Skeletal muscle satellite cell (primary cell): ENCODE measurements around the gene PRG3.

Source experiments
- H3K27me3 ChIP-seq: 2 replicates; pipeline ENCODE4 v1.7.0; 2013; ENCODE audit warnings: low read length; ENCODE audit not compliant: control insufficient read depth, insufficient read depth
- H3K36me3 ChIP-seq: 2 replicates; pipeline ENCODE4 v1.7.0; 2013; ENCODE audit warnings: mild to moderate bottlenecking, control low read depth, low read length; ENCODE audit not compliant: insufficient read depth
- H3K4me1 ChIP-seq: 2 replicates; pipeline ENCODE4 v1.7.0; 2013; ENCODE audit warnings: low read length; ENCODE audit not compliant: control insufficient read depth, insufficient read depth
- H3K4me2 ChIP-seq: 2 replicates; pipeline ENCODE4 v1.7.0; 2013; ENCODE audit warnings: mild to moderate bottlenecking, low read length
- H3K4me3 ChIP-seq: 2 replicates; pipeline ENCODE4 v1.7.0; 2013; ENCODE audit warnings: low read length
- H3K9ac ChIP-seq: 2 replicates; pipeline ENCODE4 v1.7.0; 2013; ENCODE audit warnings: mild to moderate bottlenecking, low read depth, low read length, moderate library complexity
- H3K9me3 ChIP-seq: replicated peaks from 2 replicates; pipeline ENCODE4 v1.7.0; 2013; ENCODE audit warnings: mild to moderate bottlenecking, control low read depth, low read length

Gene PRG3

DNA sequence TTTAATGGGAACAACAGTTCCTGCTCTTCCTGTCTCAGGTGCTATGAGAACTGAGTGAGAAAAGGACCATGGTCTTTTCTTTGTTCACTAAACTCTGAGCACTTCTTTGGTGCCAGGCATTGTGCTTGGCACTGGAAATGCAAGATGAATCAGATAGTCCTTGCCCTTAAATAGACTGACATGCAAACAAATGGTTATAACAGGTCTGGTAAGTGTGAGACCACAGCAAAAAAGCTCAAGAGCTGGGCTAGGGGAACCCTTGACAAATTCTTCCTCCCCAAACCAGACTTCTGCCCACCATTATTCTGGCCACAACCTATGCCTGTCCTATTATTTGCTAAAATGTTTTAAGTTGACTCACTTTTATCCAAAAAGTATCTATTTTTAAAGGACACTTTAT, 40.9 kb upstream of the PRG3 start:
- Histone ChIP-seq H3K36me3 (peaks cover 41% of the 10 kb centered on the region), H3K4me2 (no peak overlapping the region), H3K9me3 (no peaks in the 10 kb centered on the region), H3K4me1 (peaks cover 29% of the 10 kb centered on the region), H3K27me3 (no peaks in the 10 kb centered on the region), H3K9ac (no peak overlapping the region), H3K4me3 (no peak overlapping the region)

DNA sequence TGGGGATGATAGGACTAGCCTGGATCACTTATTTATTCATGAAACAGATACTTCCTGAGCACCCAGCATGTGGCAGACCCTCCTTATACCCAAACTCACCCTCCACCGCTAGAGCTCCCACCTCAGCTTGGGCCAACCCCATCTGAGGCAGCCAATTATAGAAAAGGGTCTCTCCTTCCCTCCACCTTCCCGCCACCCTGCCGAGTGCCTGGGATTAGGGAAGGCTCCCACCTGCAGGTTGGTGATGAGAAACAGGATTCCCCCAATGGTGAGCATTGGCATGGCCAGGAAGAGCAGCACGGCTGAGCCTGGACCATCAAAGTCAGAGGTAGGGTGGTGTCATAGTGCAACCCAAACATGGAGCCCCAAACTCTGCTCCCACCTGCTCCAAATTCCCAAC, 40.1 kb upstream of the PRG3 start:
- Histone ChIP-seq H3K4me2 (no peak overlapping the region), H3K9ac (no peak overlapping the region), H3K4me3 (no peak overlapping the region), H3K36me3 (peaks cover 47% of the 10 kb centered on the region), H3K9me3 (no peaks in the 10 kb centered on the region), H3K4me1 (peaks cover 22% of the 10 kb centered on the region), H3K27me3 (no peaks in the 10 kb centered on the region)

DNA sequence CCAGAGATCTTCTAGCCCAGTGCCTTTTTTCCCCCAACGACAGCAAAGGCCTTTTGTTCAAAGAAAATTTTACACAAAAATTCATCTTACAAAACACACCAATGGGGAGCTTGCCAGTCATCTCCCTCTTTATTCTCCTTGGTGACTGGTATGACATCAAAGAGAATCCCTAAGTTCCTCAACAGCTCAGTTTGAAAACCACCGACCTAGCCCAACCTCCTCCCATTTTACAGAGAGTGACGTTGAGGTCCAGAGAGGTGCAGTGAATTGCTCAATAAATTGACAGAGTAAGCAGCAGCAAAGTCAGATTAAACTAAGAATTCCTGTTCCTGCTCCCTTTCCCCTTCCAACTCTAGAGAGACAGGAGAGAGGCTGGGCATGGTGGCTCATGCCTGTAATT, 38.2 kb upstream of the PRG3 start:
- H3K9ac ChIP-seq, result no peak overlapping the region
- H3K27me3 ChIP-seq, result no peaks in the 10 kb centered on the region
- H3K9me3 ChIP-seq, result no peaks in the 10 kb centered on the region
- H3K4me2 ChIP-seq, result no peak overlapping the region
- peaks cover 55% of the 10 kb centered on the region for H3K36me3 ChIP-seq
- H3K4me3 ChIP-seq, result no peak overlapping the region
- H3K4me1 ChIP-seq, result peaks cover 2% of the 10 kb centered on the region

DNA sequence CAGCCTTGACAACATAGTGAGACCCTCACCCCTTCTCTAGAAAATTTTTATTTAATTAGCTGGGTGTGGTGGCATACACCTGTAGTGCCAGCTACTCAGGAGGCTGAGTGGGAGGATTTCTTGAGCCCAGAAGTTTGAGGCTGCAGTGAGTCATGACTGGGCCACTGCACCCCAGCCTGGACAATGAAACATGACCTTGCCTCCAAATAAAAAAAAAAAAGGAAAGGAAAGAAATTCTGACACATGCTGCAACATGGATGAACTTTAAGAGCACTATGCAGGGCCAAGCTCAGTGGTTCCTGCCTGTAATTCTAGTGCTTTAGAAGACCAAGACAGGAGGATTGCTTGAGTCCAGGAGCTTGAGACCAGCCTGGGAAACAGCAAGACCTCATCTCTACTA, 37.2 kb upstream of the PRG3 start:
- H3K4me2 ChIP-seq, result no peak overlapping the region
- H3K27me3 ChIP-seq, result no peaks in the 10 kb centered on the region
- H3K4me1 ChIP-seq, result no peaks in the 10 kb centered on the region
- H3K9me3 ChIP-seq, result no peaks in the 10 kb centered on the region
- no peak overlapping the region for H3K4me3 ChIP-seq
- no peak overlapping the region for H3K9ac ChIP-seq
- H3K36me3 ChIP-seq, result peaks cover 64% of the 10 kb centered on the region

DNA sequence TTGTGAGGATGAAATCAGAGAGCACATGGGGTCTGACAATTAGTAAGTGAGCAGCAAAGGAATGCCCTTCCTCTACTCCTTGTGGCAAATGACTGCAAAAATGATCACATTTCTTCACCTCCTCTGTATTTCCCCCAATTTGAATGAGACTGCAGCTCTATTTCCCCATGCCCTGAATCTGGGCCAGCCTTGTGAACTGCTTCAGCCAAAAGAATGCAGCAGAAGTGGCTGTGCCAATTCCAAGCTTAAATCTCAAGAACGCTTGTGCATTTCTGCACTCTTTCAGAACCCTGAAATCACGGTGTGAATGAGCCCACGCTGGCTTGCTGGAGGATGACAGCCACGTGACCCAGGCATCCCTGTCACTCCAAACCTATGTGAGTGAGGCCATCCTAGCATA, 36.1 kb upstream of the PRG3 start:
- Histone ChIP-seq H3K4me1 (no peaks in the 10 kb centered on the region), H3K4me2 (no peak overlapping the region), H3K36me3 (peaks cover 66% of the 10 kb centered on the region), H3K9me3 (no peaks in the 10 kb centered on the region), H3K27me3 (no peaks in the 10 kb centered on the region), H3K9ac (no peak overlapping the region), H3K4me3 (no peak overlapping the region)

DNA sequence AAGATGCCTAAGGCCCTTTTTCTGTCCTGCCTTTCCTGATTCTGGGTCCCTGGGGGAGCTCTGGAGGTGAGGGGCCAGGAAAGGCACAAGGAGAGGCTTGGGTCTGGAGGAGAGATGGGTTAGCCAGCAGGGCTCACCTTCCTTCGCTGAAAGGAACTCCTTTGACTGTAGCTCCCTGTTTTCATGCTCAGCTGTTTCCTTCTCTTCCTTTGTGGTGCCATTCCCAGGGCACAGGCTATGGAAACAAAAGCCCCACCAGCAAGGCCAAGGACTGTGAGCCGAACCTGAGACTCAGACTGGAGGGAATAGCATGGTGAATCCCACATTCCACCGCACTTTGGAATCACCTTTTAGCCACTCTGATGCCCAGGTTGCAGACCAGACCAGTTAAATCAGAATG, 35.5 kb upstream of the PRG3 start:
- Histone ChIP-seq H3K9ac (no peak overlapping the region), H3K27me3 (no peaks in the 10 kb centered on the region), H3K4me3 (no peak overlapping the region), H3K9me3 (no peaks in the 10 kb centered on the region), H3K4me2 (no peak overlapping the region), H3K36me3 (peaks cover 69% of the 10 kb centered on the region), H3K4me1 (no peaks in the 10 kb centered on the region)

DNA sequence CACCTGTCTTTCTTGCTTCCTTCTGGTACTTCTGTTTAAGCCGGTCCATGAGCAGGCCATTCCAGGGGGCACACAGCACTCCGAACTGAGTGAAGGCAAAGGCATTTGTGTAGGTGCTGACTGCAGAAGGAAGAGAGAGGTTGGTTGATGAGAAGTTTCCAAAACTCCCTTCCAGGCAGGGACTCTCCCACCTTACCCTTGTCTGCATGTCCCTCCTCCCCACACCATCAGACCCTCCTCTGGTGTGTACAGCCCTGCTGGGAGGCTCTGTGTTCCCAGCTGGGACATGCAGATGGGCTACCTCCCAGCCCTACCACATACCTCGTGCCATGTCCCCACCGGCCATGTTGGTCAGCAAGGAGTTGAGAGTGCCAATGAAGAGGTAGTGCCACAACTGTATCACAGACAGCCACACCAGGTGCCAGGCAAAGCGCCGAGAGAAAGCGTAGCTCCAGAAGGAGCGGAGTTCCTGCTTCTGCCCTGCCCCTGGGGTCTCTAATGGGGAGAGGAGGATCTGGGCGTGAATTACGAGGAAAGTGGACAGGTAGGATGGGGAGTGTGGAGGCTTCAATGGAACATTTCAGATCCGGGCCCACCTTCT, 33.8 kb upstream of the PRG3 start:
- H3K9ac ChIP-seq, result no peak overlapping the region
- no peaks in the 10 kb centered on the region for H3K4me1 ChIP-seq
- H3K9me3 ChIP-seq, result no peaks in the 10 kb centered on the region
- H3K36me3 ChIP-seq, result peaks cover 60% of the 10 kb centered on the region
- H3K4me3 ChIP-seq, result no peak overlapping the region
- no peak overlapping the region for H3K4me2 ChIP-seq
- no peaks in the 10 kb centered on the region for H3K27me3 ChIP-seq

DNA sequence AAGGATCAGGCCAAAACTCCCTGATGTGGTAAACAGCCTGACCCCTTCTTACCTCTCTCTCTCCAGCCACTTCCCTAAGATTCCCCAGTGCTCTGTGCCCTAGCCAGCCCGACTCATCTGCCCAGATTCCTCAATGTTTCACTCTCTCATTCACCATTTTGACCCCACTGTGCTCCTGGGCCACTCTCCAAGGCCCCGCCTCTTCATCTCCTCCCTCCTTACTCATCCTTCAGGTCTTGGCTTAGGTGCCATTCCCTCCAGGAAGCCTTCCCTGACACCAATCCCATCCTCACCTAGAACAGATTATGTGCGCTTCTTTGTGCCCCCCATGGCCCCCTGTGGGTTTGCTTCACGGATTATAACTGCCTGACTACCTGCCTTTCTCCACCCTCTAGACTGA, 32.7 kb upstream of the PRG3 start:
- H3K9me3 ChIP-seq, result no peaks in the 10 kb centered on the region
- no peak overlapping the region for H3K4me2 ChIP-seq
- H3K9ac ChIP-seq, result no peak overlapping the region
- H3K36me3 ChIP-seq, result peaks cover 60% of the 10 kb centered on the region
- no peaks in the 10 kb centered on the region for H3K27me3 ChIP-seq
- H3K4me3 ChIP-seq, result no peak overlapping the region
- H3K4me1 ChIP-seq, result no peaks in the 10 kb centered on the region

DNA sequence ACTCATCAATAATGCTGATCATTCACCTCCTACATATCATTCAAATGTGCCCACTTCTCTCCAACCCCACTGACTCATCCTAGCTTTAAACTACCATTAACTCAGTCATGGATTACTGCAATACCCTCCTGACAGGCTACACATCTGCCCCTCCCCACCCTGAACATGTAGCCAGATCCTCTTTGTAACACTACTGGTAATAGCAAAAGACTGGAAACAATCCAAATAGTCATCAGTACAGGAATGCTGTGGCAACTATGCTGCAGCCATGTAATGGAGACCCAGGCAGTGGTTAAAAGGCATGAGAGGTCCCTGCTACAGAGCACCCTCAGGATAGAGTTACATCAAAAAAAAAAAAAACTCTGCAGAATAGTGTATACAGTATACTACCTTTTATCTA, 29.3 kb upstream of the PRG3 start:
- peaks cover 48% of the 10 kb centered on the region for H3K36me3 ChIP-seq
- no peaks in the 10 kb centered on the region for H3K9me3 ChIP-seq

DNA sequence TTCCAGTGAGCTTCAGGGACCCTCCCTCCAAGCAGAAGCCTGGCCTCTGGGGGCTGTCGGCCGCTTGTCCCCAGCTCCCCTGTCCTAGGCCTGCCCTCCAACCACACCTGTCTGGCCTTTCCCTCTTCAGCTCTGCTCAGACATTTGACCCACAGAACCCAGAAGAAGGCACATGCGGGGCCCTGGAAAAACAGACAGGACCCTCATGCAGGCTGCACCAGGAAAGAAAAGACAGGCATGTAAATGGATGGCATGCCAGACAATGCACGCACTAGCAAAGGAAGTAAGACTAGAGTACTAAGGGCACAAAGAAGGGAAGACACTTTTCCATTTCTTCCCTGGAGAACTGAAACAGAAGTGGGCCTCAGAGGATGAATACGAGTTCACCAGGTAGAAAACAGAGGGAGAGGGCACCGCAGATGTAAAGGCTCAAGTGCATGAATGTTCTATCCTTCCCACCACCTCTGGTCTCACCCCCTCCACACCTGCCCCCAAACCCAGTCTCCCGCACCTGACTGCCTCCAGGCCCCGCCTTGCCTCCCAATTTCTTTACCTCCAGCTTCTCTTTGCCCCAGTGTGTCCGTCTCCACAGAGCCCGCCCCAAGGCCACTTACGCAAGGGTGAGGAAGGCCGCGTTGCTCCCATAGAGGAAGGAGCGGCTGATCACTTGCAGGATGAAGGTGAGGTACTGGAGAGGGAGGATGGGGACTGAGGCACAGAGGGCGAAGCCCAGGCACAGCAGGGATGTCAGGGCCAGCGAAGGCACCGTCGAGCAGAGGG, 28.6 kb upstream of the PRG3 start:
- no peaks in the 10 kb centered on the region for H3K27me3 ChIP-seq
- peaks cover 11% of the 10 kb centered on the region for H3K4me1 ChIP-seq
- H3K4me3 ChIP-seq, result no peak overlapping the region
- peaks cover 40% of the 10 kb centered on the region for H3K36me3 ChIP-seq
- H3K9ac ChIP-seq, result no peak overlapping the region
- no peak overlapping the region for H3K4me2 ChIP-seq
- no peaks in the 10 kb centered on the region for H3K9me3 ChIP-seq

More for the DNA sequence above, 29.3 kb upstream of the PRG3 start:
- Histone ChIP-seq H3K27me3 (no peaks in the 10 kb centered on the region), H3K4me3 (no peak overlapping the region), H3K4me1 (peaks cover 11% of the 10 kb centered on the region), H3K4me2 (no peak overlapping the region), H3K9ac (no peak overlapping the region)

DNA sequence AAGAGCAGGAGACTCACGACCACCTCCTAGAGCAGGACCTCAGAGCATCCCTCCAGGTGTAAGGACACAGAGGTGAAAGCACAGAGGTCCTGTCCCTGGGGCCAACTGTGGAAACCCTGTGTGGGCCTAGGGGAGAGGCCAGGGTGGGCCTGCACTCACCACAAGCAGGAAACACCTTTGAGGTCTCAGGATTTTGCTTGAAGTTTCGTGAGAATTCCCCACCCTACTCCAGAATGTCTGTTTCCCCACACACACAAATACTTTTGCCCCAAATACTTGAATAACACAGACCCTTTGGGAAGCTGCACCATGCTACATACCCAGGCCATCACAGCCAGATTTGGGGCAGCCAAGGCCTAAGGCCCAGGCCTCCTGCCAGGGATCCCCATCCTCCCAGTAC, 27.8 kb upstream of the PRG3 start:
- no peak overlapping the region for H3K4me2 ChIP-seq
- no peak overlapping the region for H3K4me3 ChIP-seq
- H3K27me3 ChIP-seq, result no peaks in the 10 kb centered on the region
- peaks cover 35% of the 10 kb centered on the region for H3K36me3 ChIP-seq
- H3K4me1 ChIP-seq, result peaks cover 11% of the 10 kb centered on the region
- no peaks in the 10 kb centered on the region for H3K9me3 ChIP-seq
- H3K9ac ChIP-seq, result no peak overlapping the region

DNA sequence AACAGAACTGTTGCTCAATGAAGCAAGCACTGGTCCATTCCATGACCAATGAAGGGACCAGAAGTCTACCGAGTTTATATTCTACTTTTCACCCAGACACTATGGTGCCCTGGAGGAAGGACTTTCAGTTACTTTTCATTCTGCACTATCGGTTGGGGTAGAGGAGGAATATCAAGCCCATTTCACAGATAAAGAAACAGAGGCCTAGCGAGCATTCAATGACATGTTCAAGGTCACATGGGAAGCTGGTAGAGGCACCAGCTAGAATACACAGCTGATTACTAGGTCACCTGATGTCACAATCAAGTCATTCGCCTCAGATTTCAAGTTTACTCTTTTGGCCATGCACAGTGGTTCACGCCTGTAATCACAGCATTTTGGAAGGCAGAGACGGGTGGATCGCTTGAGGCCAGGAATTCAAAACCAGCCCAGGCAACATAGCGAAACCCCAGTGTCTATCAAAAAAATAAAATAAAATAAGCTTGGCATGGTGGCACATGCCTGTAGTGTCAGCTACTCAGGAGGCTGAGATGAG, 27.1 kb upstream of the PRG3 start:
- H3K27me3 ChIP-seq, result no peaks in the 10 kb centered on the region
- H3K9ac ChIP-seq, result no peak overlapping the region
- H3K36me3 ChIP-seq, result peaks cover 28% of the 10 kb centered on the region
- no peak overlapping the region for H3K4me2 ChIP-seq
- peaks cover 11% of the 10 kb centered on the region for H3K4me1 ChIP-seq
- no peak overlapping the region for H3K4me3 ChIP-seq
- H3K9me3 ChIP-seq, result no peaks in the 10 kb centered on the region
